Measurements from ENCODE around the gene BNC2.

BNC2 gene

GRCh38 chr9:16602494-16602893 lies 268.0 kb downstream of the BNC2 start:
- DNase-seq (ENCODE audit: low read depth in 2 of 2): no peak

GRCh38 chr9:16601991-16602390 lies 268.5 kb downstream of the BNC2 start:
- DNase-seq (ENCODE audit: low read depth in 2 of 2): no peak

- DNase-seq (ENCODE audit: low read depth in 2 of 2): no peak
These were observed 272.2 kb downstream of the BNC2 start for GRCh38 chr9:16598316-16598715.

- DNase-seq (ENCODE audit: low read depth in 2 of 2): no peak
These were observed 273.3 kb downstream of the BNC2 start for GRCh38 chr9:16597136-16597535.

- no peak for DNase-seq (ENCODE audit: low read depth in 2 of 2)
These were observed 275.2 kb downstream of the BNC2 start for GRCh38 chr9:16595227-16595626.

- no peak for DNase-seq (ENCODE audit: low read depth in 2 of 2)
These were observed 275.7 kb downstream of the BNC2 start for GRCh38 chr9:16594787-16595186.

GRCh38 chr9:16593746-16594145 lies 276.7 kb downstream of the BNC2 start:
- no peak for DNase-seq (ENCODE audit: low read depth in 2 of 2)

GRCh38 chr9:16591092-16591491 lies 279.4 kb downstream of the BNC2 start:
- DNase-seq (ENCODE audit: low read depth in 2 of 2): no peak

- DNase-seq (ENCODE audit: low read depth in 2 of 2): no peak
These were observed 284.9 kb downstream of the BNC2 start for GRCh38 chr9:16585591-16585990.

- DNase-seq (ENCODE audit: low read depth in 2 of 2): no peak
These were observed 290.5 kb downstream of the BNC2 start for GRCh38 chr9:16579872-16580432.

GRCh38 chr9:16575986-16576245 lies 294.6 kb downstream of the BNC2 start:
- DNase-seq (ENCODE audit: low read depth in 2 of 2): no peak

- DNase-seq (ENCODE audit: low read depth in 2 of 2): no peak
These were observed 295.1 kb downstream of the BNC2 start for GRCh38 chr9:16575142-16575985.

- no peak for DNase-seq (ENCODE audit: low read depth in 2 of 2)
These were observed 298.3 kb downstream of the BNC2 start for GRCh38 chr9:16572005-16572734.

GRCh38 chr9:16571127-16571802 lies 299.2 kb downstream of the BNC2 start:
- DNase-seq (ENCODE audit: low read depth in 2 of 2): no peak

- DNase-seq (ENCODE audit: low read depth in 2 of 2): no peak
These were observed 307.0 kb downstream of the BNC2 start for GRCh38 chr9:16563446-16563845.

- DNase-seq (ENCODE audit: low read depth in 2 of 2): no peak
These were observed 309.3 kb downstream of the BNC2 start for GRCh38 chr9:16561121-16561520.

GRCh38 chr9:16559418-16560188 lies 310.9 kb downstream of the BNC2 start:
- no peak for DNase-seq (ENCODE audit: low read depth in 2 of 2)

GRCh38 chr9:16555802-16556201 lies 314.7 kb downstream of the BNC2 start:
- DNase-seq (ENCODE audit: low read depth in 2 of 2): no peak

GRCh38 chr9:16553869-16554540 lies 316.5 kb downstream of the BNC2 start:
- no peak for DNase-seq (ENCODE audit: low read depth in 2 of 2)

- DNase-seq (ENCODE audit: low read depth in 2 of 2): no peak
These were observed 318.2 kb downstream of the BNC2 start for GRCh38 chr9:16552252-16552651.

- no peak for DNase-seq (ENCODE audit: low read depth in 2 of 2)
These were observed 318.8 kb downstream of the BNC2 start for GRCh38 chr9:16551692-16552091.

Data from fibroblast of skin of left quadriceps (primary cell).